ENCODE data around the gene ALKBH3. TPM values are rescaled to one million over a fixed set of nuclear protein-coding genes. Genes with fewer than 3 reads are reported as not detected.

Gene ALKBH3
- total RNA-seq, 1 donor from 2014 or later, result 27.2 TPM

GRCh38 chr11:43921561-43922294 is 41.1 kb downstream of the ALKBH3 start:
- intact Hi-C loops (cut with micrococcal nuclease), result no loop called here

- intact Hi-C loops (cut with micrococcal nuclease), result no loop called here
Measured at GRCh38 chr11:43922295-43922648, 41.6 kb downstream of the ALKBH3 start.

DNA sequence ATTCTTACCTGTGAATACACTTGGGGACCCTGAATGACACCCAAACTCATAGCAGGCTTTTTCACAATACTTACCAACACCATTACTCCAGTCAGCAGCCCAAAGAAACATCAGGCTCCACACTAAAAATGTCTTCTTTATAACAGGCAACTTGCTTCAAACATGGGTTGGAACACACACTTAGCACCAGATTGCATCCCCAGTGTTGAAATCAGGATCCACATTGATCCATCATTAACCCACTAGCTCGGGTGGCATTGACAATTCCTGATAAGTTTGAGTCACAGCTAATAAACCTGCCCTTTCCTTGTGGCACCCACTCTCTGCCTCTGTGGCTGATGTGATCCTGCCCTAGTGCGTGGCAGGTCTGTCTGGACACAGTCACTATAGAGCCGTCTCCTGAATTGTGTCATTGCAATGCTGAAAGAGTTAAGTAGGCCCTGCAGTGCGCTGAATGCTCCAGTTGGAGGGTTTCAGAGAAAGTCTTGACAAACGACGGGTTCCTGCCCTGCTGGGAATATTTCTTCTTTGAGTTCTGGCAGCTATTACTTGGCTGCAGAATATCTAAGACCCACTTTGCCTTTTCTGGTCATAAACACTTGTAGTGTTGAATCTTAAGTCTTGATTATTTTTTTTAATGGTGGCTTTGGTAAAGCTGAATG is 42.2 kb downstream of the ALKBH3 start:
- intact Hi-C loops (cut with micrococcal nuclease), result no loop called here

DNA sequence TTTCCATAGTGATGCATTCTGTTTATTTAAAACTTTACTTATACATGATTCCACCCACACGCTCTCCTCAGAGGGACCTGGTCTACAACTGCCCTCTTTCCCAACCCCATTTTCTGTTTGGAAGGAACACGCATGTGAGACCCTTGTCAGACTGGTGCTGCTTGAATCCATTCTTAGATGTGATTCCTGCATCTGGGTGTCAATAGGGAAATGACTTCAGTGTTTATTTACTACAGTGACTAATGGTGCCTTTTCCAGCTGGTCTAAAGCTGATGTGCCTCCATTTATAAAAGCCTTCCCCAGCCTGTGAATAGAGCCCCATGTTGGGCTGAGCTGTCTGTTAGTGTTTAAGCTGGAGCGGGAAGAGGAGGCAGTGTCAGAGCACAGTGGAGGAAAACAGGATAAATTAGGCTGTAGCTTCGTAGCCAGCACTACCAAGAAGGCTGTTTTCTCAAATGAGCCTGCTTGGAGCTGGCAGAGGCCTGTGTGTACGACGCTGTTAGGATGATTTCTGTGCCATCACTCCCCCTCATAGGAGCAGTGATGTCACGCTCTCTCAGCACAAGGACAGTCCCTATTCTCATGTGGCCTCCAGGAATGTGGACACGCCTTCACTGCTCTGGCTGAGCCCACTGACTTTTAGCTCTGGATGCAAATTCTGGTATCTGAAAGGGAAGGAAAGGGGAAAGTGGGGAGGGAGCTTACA is 42.9 kb downstream of the ALKBH3 start:
- intact Hi-C loops (cut with micrococcal nuclease), result no loop called here

DNA sequence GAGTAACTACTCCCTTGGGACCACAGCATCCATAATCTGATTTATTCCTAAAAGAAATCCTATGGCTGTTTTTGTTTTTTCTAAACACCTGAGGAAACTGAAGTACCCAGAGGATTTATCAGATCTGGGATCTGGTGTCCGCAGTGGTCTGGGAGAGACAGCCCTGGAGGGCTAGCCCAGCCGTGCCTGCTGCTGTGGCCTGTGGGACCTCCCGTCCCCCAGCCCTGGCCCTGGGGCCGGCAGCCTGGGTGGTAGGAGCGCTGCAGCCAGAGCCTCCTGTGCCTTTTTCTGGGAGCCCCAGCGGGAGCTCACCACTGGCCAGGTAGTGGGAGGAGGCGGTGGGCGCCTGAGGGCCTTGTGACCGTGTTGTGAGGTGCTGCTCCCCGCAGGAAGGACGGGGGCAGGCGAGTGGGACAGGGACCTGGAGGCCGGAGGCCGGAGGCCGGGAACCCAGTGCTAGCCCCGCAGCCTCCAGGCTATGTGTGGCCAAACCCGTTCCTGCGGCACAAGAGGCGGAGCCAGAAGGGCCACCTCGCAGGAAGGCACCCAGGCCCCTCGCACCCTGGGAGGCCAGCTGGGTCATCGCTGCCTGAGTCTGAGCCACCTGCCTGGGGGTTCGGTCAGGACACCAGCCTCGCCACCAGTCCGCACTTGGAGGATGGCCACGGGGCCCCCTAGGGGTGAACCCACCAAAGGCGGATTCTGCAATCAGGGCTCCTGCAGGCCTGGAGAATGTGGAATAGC is 43.7 kb downstream of the ALKBH3 start:
- intact Hi-C loops (cut with micrococcal nuclease), result no loop called here

DNA sequence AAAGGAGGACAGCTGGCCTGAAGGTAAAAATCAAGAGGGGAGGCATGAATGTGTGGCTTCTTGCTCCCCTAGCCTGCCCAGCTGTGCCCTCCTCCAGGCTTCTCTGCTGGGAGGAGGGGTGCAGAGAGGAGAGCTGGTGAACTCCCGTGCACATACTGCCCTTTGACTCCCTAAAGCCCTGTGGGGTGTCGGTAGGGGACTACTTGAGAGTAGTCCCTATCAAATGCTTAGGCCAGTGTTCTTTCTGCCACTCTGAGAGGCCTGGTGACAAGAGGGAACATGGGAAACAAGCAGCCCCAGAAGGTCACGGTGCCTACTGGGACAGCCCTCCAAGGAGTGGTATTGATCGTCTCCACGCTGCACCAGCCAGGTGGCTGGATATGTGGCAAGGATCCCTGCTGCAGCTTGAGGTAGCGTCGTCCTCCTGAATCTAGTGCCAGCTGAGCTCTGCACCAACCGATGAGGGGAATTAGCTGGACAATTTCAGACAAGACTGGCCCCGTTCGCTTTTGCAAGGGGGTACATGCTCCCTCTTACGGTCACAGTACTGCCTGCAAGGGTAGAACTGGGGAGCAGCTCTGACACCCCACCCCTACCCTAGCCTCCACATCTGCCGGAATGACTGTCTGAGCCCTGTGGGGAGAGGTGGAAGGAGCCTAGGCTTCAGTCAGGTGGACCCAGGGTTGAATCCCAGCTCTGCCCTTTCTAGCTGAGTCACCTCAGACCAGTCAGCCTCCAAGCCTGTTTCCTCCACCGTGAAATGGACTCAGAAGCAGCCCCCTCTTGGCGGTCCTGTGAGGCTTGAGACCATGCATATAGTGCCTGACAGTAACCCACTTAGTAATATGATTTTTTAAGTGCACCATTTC is 44.7 kb downstream of the ALKBH3 start:
- intact Hi-C loops (cut with micrococcal nuclease), result no loop called here

DNA sequence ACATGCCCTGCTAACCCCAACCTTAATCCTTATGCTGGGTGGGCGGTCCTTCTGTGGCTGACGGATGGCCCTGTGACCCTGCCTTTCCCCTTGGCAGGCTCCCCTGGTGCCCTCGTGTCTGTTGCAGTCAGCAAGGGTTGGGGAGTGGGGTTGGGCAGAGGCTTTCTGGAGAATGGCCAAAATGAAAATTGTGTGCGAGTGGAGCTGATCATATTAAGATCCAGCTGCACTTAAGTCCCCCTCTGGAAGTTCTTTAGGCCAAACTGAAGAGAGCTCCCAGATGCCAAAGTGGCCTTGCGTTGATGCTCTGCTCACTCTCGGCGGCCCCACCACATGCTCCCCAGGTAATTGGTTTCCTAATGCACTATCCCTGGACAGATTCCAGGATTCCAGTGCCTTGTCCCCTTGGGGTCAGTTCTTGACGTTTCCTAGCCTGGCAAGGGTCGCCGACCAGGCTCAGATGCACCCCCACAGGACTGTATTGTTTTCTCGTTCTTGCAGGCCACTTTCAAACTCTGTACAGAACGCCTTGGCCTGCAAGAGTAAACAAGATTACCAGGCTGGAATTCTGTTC is 45.4 kb downstream of the ALKBH3 start:
- intact Hi-C loops (cut with micrococcal nuclease), result no loop called here

DNA sequence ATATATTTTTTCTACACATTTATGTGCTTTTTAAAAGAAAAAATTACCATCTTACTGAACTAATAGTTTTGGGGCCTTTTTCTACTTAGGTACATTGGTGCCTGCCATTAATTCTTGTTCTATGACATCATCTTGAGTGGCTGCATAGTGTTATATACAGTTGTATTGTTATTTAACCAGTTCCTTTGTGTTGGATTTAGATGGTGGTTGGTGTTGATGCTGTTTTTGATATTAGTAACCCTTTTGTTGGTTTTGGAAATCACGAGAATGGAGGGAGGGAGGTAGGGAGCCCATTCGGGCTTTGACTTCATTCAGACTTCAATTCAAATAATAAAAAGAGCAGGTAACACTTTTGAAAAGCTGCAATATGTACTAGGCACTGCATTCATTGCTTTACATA is 46.4 kb downstream of the ALKBH3 start:
- intact Hi-C loops (cut with micrococcal nuclease), result no loop called here

- intact Hi-C loops (cut with micrococcal nuclease), result no loop called here
Measured at GRCh38 chr11:43927925-43928707, 47.5 kb downstream of the ALKBH3 start.

DNA sequence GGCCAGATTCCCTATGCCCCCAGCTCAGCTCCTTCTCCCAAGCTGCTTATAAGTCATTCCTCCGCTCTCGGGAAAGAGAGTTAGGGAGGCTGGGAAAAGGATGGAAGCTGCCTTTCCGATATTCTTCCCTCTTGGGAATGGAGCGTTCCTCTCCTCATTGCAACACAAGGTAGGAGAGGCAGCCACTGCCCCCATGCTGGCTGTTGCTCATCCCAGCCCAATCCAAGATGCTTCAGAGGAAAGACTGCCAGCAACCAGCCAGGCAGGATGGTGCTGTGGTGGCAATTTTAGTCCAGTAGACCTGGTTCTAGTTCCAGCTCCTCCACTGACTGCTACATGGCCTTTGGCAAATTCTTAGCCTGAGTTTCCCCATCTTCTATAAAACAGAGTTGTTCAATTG is 48.1 kb downstream of the ALKBH3 start:
- intact Hi-C loops (cut with micrococcal nuclease), result no loop called here

GRCh38 chr11:43930868-43931716 is 50.5 kb downstream of the ALKBH3 start:
- intact Hi-C loops (cut with micrococcal nuclease), result no loop called here

GRCh38 chr11:43931717-43932039 is 51.0 kb downstream of the ALKBH3 start:
- intact Hi-C loops (cut with micrococcal nuclease), result no loop called here

- intact Hi-C loops (cut with micrococcal nuclease), result no loop called here
Measured at GRCh38 chr11:43933226-43933607, 52.6 kb downstream of the ALKBH3 start.

DNA sequence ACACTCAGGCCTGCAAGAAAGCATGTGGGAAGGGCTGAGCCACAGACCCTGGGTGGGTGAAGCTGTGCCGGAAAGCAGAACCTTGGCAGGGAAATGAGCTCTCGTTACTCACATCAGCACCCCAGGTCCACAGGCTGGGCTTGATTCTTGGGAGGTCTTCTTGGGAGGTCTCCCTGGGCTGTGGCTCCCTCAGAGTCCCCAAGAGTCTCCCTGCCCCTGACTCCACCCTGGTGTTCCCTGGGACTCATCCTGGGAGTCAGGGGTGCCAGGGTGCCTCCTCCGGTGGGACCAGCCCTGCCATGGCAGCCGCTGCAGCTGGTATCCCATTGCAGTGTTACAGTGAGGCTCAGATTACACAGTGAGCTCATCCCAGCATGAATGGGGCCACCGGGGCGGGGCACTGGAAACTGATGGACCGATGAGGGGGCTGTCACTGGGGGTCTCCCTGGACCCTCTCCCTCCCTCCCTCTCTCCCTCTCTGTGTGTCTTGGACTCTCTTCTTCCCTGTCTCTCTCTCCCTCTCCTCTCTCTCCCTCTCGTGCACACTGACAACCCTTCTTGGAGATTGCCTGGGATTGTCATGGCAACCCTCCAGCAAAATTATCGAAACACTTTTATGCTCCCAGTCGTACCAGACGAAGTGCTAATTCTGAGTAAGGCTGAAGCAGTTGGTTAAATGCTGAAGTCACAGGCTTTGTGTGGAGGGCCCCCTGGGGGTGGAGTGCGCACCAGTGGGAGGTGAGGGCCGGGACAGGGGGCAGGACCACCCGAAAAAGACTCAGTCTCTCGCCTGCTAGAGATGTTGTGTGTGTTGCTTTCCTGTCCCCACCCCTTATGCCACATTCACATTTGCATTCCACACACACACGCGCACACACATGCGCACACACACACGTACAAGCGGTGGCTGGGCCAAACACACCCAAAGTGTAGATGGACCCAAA is 53.2 kb downstream of the ALKBH3 start:
- intact Hi-C loops (cut with micrococcal nuclease), result no loop called here

DNA sequence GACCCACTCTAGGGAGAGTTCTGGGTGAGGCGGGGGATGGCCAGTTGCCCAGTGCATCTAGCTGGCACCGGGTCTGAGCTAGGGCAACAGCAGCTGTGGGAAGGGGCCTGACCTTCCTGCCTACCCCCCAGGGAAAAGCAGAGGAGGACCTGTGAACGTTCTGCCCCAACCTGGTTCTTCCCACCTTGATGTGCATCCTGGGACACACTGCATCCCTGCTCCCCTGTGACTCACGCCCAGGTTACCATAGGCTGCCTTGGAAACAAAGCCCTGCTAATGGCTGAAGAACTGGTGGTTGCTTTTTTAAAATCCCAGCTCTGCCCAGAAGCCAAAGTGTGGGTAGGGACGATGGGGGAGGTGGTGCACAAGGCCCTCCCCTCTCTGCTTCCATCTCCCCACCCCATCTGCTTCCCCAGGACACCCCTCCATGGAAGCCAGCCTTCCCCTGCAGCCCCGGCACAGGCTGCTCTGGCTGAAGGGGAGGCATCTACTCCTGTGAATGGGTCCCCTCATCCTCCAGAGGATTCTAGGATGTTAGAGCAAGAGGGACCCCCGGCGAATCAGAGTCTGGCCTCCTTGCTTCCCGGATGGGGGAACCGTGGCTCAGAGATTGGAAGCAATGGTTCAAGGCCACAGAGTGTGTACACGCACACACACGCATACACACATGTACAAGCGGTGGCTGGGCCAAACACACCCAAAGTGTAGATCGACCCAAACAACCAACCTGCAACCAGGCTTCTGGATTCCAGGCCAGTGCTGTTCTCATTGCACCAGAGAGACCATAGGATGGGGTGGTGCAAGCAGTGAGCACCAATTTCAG is 54.2 kb downstream of the ALKBH3 start:
- intact Hi-C loops (cut with micrococcal nuclease), result no loop called here

GRCh38 chr11:43935424-43935979 is 54.9 kb downstream of the ALKBH3 start:
- intact Hi-C loops (cut with micrococcal nuclease), result no loop called here

- intact Hi-C loops (cut with micrococcal nuclease), result no loop called here
Measured at GRCh38 chr11:43936076-43936475, 55.4 kb downstream of the ALKBH3 start.
